CD8-positive, alpha-beta memory T cell (primary cell): ENCODE data around the gene ICA1. TPM values are rescaled to one million over a fixed set of nuclear protein-coding genes. Genes with fewer than 3 reads are reported as not detected.

ENCODE experiments used
- CTCF ChIA-PET: fragments of 350-600 bp; sonication (Branson Sonifier 250); formaldehyde crosslinking; loops from one replicate; lab custom pipeline; 2021; ENCODE audit warnings: antibody characterized with exemption; lab: Charles Lee
- POLR2A ChIA-PET: fragments of 350-600 bp; sonication (Branson Sonifier 250); formaldehyde crosslinking; loops from one replicate; lab custom pipeline; 2021; ENCODE audit warnings: antibody characterized with exemption; lab: Charles Lee
- DNase-seq, 5 donors: peaks; one replicate each; pipeline versions ENCODE4 v3.0.0 to v3.0.0-alpha.2; 2020 to 2022; ENCODE audit warnings: mixed read lengths in 1 of 5
- H3K27ac ChIP-seq: one replicate; pipeline ENCODE4 v1.7.0; 2013; ENCODE audit warnings: low read depth, mild to moderate bottlenecking, low read length, moderate library complexity
- H3K27me3 ChIP-seq: 2 replicates; pipeline ENCODE4 v1.7.0; 2013; ENCODE audit warnings: low read length, mild to moderate bottlenecking; ENCODE audit not compliant: insufficient read depth, poor library complexity, severe bottlenecking
- H3K36me3 ChIP-seq: 2 replicates; pipeline ENCODE4 v1.7.0; 2013; ENCODE audit warnings: mild to moderate bottlenecking, low read length, moderate library complexity; ENCODE audit not compliant: insufficient read depth
- H3K4me1 ChIP-seq: 2 replicates; pipeline ENCODE4 v1.7.0; 2013; ENCODE audit warnings: mild to moderate bottlenecking, low read length, moderate library complexity; ENCODE audit not compliant: insufficient read depth
- H3K4me3 ChIP-seq: 2 replicates; pipeline ENCODE4 v1.7.0; 2013; ENCODE audit warnings: mild to moderate bottlenecking, low read length
- H3K9me3 ChIP-seq: 2 replicates; pipeline ENCODE4 v1.7.0; 2013; ENCODE audit warnings: mild to moderate bottlenecking, low read length
- H3K27ac Mint-ChIP-seq, 8 donors: one replicate each; pipeline ENCODE4 v1.8.0; 2020 to 2021; ENCODE audit warnings: mixed read lengths in 8 of 8, mild to moderate bottlenecking in 6 of 8, inconsistent platforms in 3 of 8, moderate library complexity in 3 of 8
- H3K27me3 Mint-ChIP-seq, 2 donors: one replicate each; pipeline ENCODE4 v1.8.0; 2020 to 2021; ENCODE audit warnings: mixed read lengths in 2 of 2, mild to moderate bottlenecking in 1 of 2, moderate library complexity in 1 of 2
- H3K36me3 Mint-ChIP-seq, 3 donors: one replicate each; pipeline ENCODE4 v1.8.0; 2020 to 2021; ENCODE audit warnings: mixed read lengths in 3 of 3, inconsistent platforms in 1 of 3, mild to moderate bottlenecking in 1 of 3
- H3K4me1 Mint-ChIP-seq, 3 donors: one replicate each; pipeline ENCODE4 v1.8.0; 2020 to 2021; ENCODE audit warnings: mixed read lengths in 3 of 3, inconsistent platforms in 1 of 3, mild to moderate bottlenecking in 1 of 3
- H3K4me3 Mint-ChIP-seq, 7 donors: one replicate each; pipeline ENCODE4 v1.8.0; 2020 to 2021; ENCODE audit warnings: mixed read lengths in 7 of 7, mild to moderate bottlenecking in 6 of 7, moderate library complexity in 4 of 7, inconsistent platforms in 2 of 7
- H3K9me3 Mint-ChIP-seq, 5 donors: one replicate each; pipeline ENCODE4 v1.8.0; 2020 to 2022; ENCODE audit warnings: mixed read lengths in 5 of 5, mild to moderate bottlenecking in 3 of 5, moderate library complexity in 2 of 5, inconsistent platforms in 1 of 5
- polyA plus RNA-seq: library from polyadenylated mRNA; unstranded; fragments of 300-500 nt; fragmentation: Illumina TruSeq; gene quantifications from one replicate; pipeline ENCODE4 v1.2.3, GENCODE V29; 2021
- total RNA-seq, 2 experiments: library from RNA; stranded (reverse); gene quantifications; one replicate each; pipeline ENCODE4 v1.2.3, GENCODE V29; 2021

Gene ICA1
- total and polyA plus RNA-seq, 3 experiments from 2014 or later = 0.33 to 3.3 (median 0.46) TPM

DNA sequence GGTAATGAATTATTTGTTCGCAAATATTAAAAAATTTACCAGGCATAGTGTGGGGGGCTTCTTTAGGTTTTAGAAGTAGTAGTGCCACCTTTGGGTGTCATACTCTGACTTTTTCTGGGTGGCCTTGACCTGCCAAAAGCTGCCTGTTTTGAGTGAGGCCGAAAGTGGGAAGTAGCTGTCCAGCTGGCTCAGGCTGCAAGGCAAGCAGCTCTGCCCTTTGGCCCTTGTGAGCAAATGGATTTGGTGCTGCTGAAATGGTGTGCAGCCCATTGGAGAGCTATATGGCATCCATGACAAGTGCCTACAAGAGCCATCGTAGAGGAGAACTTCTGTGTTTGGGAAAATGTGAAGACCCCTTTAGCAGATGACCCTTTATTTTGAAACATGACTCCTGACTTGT, 20.2 kb upstream of the ICA1 start:
- Mint-ChIP-seq H3K9me3 (no peaks in the 10 kb centered on the region), H3K36me3 (no peaks in the 10 kb centered on the region), H3K4me1 (no peaks in the 10 kb centered on the region), H3K27me3 (peaks cover 4 to 13% of the 10 kb centered on the region in 2 donors), H3K27ac (no peak overlapping the region), H3K4me3 (no peak overlapping the region)
- Histone ChIP-seq H3K36me3 (no peaks in the 10 kb centered on the region), H3K27me3 (no peaks in the 10 kb centered on the region), H3K27ac (no peak overlapping the region), H3K4me1 (no peaks in the 10 kb centered on the region), H3K4me3 (no peak overlapping the region), H3K9me3 (no peaks in the 10 kb centered on the region)
- POLR2A ChIA-PET = no interaction called here
- DNase-seq = no peak
- CTCF ChIA-PET = no interaction called here

DNA sequence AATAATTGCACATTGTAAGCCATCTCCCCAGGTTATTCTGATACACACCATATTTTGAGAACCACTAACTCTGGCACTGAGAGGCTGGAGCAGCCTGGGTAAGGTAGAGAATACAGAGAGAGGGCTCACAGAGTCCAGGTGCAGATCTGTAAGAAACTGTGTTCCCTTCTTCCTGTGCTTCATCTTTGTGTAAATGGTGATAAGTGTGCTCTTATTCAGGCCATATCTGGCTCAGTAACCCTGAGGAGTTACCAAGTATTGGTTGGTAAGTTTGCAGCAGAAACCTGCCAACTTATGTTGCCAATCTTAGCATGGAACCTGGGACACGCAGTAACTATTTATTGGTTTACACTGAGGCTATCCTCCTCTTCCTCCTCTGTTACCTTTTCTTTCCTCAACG, 16.2 kb upstream of the ICA1 start:
- Histone ChIP-seq H3K27me3 (no peaks in the 10 kb centered on the region), H3K36me3 (no peaks in the 10 kb centered on the region), H3K9me3 (no peaks in the 10 kb centered on the region), H3K4me3 (no peak overlapping the region), H3K4me1 (no peaks in the 10 kb centered on the region), H3K27ac (no peak overlapping the region)
- no peaks in the 10 kb centered on the region for H3K9me3 Mint-ChIP-seq
- ChIA-PET CTCF (interaction anchor here (1.3 kb wide), 1 partner anchor 18 kb away, joined by 3 read pairs; no protein-coding TSS in a partner anchor), POLR2A (no interaction called here)
- no peaks in the 10 kb centered on the region for H3K36me3 Mint-ChIP-seq
- H3K4me3 Mint-ChIP-seq = no peak overlapping the region
- H3K27me3 Mint-ChIP-seq = peaks cover 13 to 34% of the 10 kb centered on the region in 2 donors
- no peak for DNase-seq
- no peaks in the 10 kb centered on the region for H3K4me1 Mint-ChIP-seq
- no peak overlapping the region for H3K27ac Mint-ChIP-seq

- Mint-ChIP-seq H3K4me1 (no peaks in the 10 kb centered on the region), H3K9me3 (no peaks in the 10 kb centered on the region), H3K27me3 (peaks cover 13 to 34% of the 10 kb centered on the region in 2 donors), H3K27ac (no peak overlapping the region), H3K36me3 (no peaks in the 10 kb centered on the region), H3K4me3 (no peak overlapping the region)
- no peak overlapping the region for H3K27ac ChIP-seq
- no peaks in the 10 kb centered on the region for H3K36me3 ChIP-seq
- DNase-seq = no peak
- ChIA-PET CTCF (interaction anchor here (1.3 kb wide), 1 partner anchor 19 kb away, joined by 3 read pairs; no protein-coding TSS in a partner anchor), POLR2A (no interaction called here)
- H3K27me3 ChIP-seq = no peaks in the 10 kb centered on the region
- no peaks in the 10 kb centered on the region for H3K9me3 ChIP-seq
- no peak overlapping the region for H3K4me3 ChIP-seq
- no peaks in the 10 kb centered on the region for H3K4me1 ChIP-seq
These were observed 15.5 kb upstream of the ICA1 start for GRCh38 chr7:8277394-8277982.

- Mint-ChIP-seq H3K4me3 (no peak overlapping the region), H3K27me3 (peaks cover 9 to 43% of the 10 kb centered on the region in 2 donors), H3K27ac (no peak overlapping the region), H3K36me3 (no peaks in the 10 kb centered on the region), H3K4me1 (no peaks in the 10 kb centered on the region), H3K9me3 (no peaks in the 10 kb centered on the region)
- Histone ChIP-seq H3K27me3 (no peaks in the 10 kb centered on the region), H3K4me3 (no peak overlapping the region), H3K9me3 (no peaks in the 10 kb centered on the region), H3K27ac (no peak overlapping the region), H3K4me1 (no peaks in the 10 kb centered on the region), H3K36me3 (no peaks in the 10 kb centered on the region)
- DNase-seq = no peak
- ChIA-PET POLR2A (no interaction called here), CTCF (no interaction called here)
These were observed 12.6 kb upstream of the ICA1 start for GRCh38 chr7:8274589-8274988.

DNA sequence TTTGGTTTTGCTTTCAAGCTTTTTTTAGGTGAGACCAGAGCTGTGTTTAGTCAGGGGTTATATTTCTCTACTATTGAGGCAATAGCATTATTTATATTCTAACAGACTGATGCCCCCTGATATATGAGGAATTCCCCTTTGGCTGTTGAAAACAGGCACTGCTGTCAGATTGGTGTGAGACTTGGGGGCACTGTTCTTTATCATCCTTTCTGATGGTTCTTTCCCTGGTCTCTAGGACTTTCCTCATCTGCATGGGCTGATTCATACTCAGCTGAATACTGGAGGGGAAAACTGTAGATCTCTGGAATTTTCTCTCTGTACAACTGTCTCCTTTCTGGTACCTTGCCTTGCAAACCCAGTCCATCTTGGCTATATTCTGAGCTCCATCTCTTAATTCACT, 10.0 kb upstream of the ICA1 start:
- no peak overlapping the region for H3K27ac ChIP-seq
- H3K9me3 ChIP-seq = no peaks in the 10 kb centered on the region
- no peak overlapping the region for H3K4me3 Mint-ChIP-seq
- CTCF ChIA-PET = no interaction called here
- peaks cover 9 to 36% of the 10 kb centered on the region in 2 donors for H3K27me3 Mint-ChIP-seq
- no peak overlapping the region for H3K27ac Mint-ChIP-seq
- no peaks in the 10 kb centered on the region for H3K9me3 Mint-ChIP-seq
- H3K4me1 ChIP-seq = no peaks in the 10 kb centered on the region
- no peaks in the 10 kb centered on the region for H3K27me3 ChIP-seq
- no peaks in the 10 kb centered on the region for H3K4me1 Mint-ChIP-seq
- no peak for DNase-seq
- no peaks in the 10 kb centered on the region for H3K36me3 ChIP-seq
- H3K36me3 Mint-ChIP-seq = no peaks in the 10 kb centered on the region
- H3K4me3 ChIP-seq = no peak overlapping the region
- POLR2A ChIA-PET = no interaction called here

DNA sequence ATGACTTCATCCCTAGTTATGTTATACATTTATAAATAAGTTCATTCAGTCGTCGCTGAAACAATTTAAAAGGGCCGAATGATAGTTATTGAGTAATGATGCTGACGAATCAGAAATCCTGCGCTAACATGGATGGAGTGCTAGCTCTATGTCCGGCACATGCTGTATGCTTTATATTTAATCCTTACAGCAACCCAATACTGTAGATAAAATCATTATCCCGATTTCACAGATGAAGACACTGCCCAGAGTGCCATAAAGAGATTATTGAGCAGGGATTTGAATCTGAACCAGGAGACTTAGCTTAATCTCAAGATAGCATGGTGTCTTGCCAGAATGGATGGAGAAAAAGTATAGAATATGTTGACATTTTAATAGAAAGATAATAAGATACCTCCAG, 1.1 kb upstream of the ICA1 start:
- Mint-ChIP-seq H3K4me3 (peak overlapping the region in 4 of 7 donors; percentile 38 to 56 (median 46)), H3K36me3 (no peaks in the 10 kb centered on the region), H3K27ac (no peak overlapping the region), H3K9me3 (no peaks in the 10 kb centered on the region), H3K4me1 (peaks cover 6 to 13% (median 8%) of the 10 kb centered on the region in 3 donors), H3K27me3 (peaks cover 32 to 42% of the 10 kb centered on the region in 2 donors)
- ChIA-PET POLR2A (no interaction called here), CTCF (no interaction called here)
- Histone ChIP-seq H3K9me3 (no peaks in the 10 kb centered on the region), H3K27ac (no peak overlapping the region), H3K27me3 (no peaks in the 10 kb centered on the region), H3K36me3 (no peaks in the 10 kb centered on the region), H3K4me1 (no peaks in the 10 kb centered on the region), H3K4me3 (no peak overlapping the region)
- no peak for DNase-seq

DNA sequence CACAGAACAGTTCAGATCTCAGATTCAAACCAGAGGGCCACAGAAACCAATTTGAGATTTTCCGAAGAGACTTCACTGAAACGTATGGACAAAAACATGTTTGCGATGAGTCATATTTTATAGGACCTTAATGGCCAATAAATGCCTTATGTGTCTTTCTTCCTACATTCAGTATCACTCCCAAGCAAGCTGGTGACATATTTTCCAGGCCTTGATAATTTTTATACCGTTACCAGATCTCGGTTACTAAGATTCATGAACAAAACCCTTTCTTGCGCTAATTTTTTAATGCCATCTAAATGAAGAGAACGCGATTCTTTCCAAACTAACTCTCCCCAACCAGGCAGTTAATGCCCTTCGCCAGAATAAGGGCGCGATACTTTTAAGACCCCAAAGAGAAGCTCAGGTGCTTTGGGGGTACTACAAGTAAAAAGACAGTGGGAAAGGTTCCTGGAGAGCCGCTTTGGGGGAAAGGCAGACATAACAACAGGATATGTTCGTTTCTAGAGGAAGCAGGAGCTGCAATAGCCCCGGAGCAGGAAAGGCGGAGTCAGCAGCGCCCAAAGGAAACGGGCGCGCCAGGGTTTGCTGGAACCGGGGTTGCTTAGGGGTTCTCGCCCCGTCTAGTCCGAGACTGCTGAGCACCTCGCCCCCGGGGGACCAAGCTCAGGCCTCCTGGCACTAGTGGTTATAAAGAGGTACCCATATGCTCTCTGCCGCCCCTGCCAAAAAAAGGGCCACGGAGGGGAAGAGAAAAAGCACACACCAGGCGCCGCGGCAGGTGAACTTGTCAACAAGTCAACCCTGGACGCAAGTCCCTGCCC, 884 bp downstream of the ICA1 start:
- Mint-ChIP-seq H3K27ac (peak overlapping the region in 1 of 8 donors; percentile 64), H3K27me3 (peaks cover 32 to 34% of the 10 kb centered on the region in 2 donors), H3K4me3 (peak overlapping the region; percentile 11 to 89 (median 69)), H3K9me3 (no peaks in the 10 kb centered on the region), H3K36me3 (no peaks in the 10 kb centered on the region), H3K4me1 (peaks cover 6 to 13% (median 8%) of the 10 kb centered on the region in 3 donors)
- POLR2A ChIA-PET = no interaction called here
- no peaks in the 10 kb centered on the region for H3K9me3 ChIP-seq
- no peaks in the 10 kb centered on the region for H3K27me3 ChIP-seq
- H3K27ac ChIP-seq = peak overlapping the region; percentile 45
- CTCF ChIA-PET = no interaction called here
- no peaks in the 10 kb centered on the region for H3K4me1 ChIP-seq
- DNase-seq = no peak
- H3K4me3 ChIP-seq = peak overlapping the region; percentile 5
- H3K36me3 ChIP-seq = no peaks in the 10 kb centered on the region

DNA sequence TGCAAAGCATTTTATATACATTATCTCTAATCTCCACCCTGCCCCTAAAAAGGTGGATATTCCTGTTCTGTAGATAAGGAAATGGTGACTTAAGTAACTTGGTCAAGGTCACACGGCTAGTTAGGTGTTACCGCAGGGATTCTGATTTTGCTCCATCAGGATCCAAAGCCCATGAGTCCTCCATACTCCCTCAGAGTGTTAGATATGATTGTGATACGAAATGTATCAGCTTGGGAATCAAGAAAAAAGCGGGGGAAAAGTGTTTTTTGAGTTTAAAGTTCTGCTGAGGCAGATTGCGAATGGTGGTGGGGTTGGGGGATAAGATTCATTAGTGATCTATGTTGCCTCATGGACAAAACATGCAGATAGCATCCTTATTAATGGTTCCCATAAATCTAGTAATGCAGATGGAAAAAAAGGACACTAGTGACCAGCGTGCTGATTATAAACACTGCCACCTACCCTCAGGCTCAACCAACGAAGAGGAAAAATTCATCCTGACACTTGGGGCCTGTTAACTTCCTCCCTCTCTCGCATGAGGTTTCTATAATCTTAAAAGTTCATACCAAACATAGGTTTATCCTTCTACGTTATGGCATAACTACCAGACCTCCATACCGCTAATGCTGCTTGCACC, 2.3 kb downstream of the ICA1 start:
- Histone ChIP-seq H3K9me3 (no peaks in the 10 kb centered on the region), H3K36me3 (no peaks in the 10 kb centered on the region), H3K4me3 (no peak overlapping the region), H3K4me1 (no peaks in the 10 kb centered on the region), H3K27ac (no peak overlapping the region), H3K27me3 (no peaks in the 10 kb centered on the region)
- Mint-ChIP-seq H3K4me3 (peak overlapping the region in 1 of 7 donors; percentile 3), H3K36me3 (no peaks in the 10 kb centered on the region), H3K4me1 (peaks cover 6 to 13% (median 8%) of the 10 kb centered on the region in 3 donors), H3K27me3 (peaks cover 24 to 32% of the 10 kb centered on the region in 2 donors), H3K9me3 (no peaks in the 10 kb centered on the region), H3K27ac (no peak overlapping the region)
- ChIA-PET CTCF (no interaction called here), POLR2A (no interaction called here)
- DNase-seq = no peak
